SK-N-SH (cell line): ENCODE results near the gene DEPDC5. TPM values are rescaled to one million over a fixed set of nuclear protein-coding genes. Genes with fewer than 3 reads are reported as not detected.

ENCODE experiments used
- CTCF ChIA-PET: fragments of 300-600, 350-600 bp; formaldehyde crosslinking; extraction: SDS; loops from one replicate; lab custom pipeline; 2021; lab: Yijun Ruan, JAX
- POLR2A ChIA-PET: fragments of 350-600 bp; sonication (Branson Sonifier 250); formaldehyde crosslinking; extraction: SDS; loops from one replicate; lab custom pipeline; 2020; ENCODE audit warnings: antibody characterized with exemption, inconsistent platforms; lab: Yijun Ruan, JAX
- DNase-seq: peaks from one replicate; pipeline ENCODE4 v3.0.0; 2012
- H2AFZ ChIP-seq: fragments of 200-600 bp; sonication (generic); 2 replicates; pipeline ENCODE4 v1.8.1; 2016; ENCODE audit warnings: antibody characterized with exemption, mild to moderate bottlenecking, low read depth
- H3F3A ChIP-seq: fragments of 200-600 bp; sonication (generic); replicated peaks from 2 replicates; pipeline ENCODE3; 2016; ENCODE audit warnings: antibody characterized with exemption, mild to moderate bottlenecking; ENCODE audit not compliant: insufficient read depth
- H3K27ac ChIP-seq, 2 experiments: fragments of 200-500 bp in 1 of 2; fragments of 200-600 bp in 1 of 2; sonication (Bioruptor generic) in 1 of 2; sonication (generic), shearing (Covaris generic) in 1 of 2; 2 replicates each; pipeline versions ENCODE4 v1.5.1 to v1.6.1; 2014 to 2016; ENCODE audit warnings: low read depth in 2 of 2, inconsistent platforms in 1 of 2, low read length in 1 of 2, mild to moderate bottlenecking in 1 of 2, mixed read lengths in 1 of 2
- H3K27me3 ChIP-seq: fragments of 200-600 bp; sonication (generic), shearing (Covaris generic); 2 replicates; pipeline ENCODE4 v1.6.1; 2016; ENCODE audit warnings: mixed run types; ENCODE audit not compliant: insufficient read depth
- H3K36me3 ChIP-seq, 2 experiments: fragments of 200-500 bp in 1 of 2; fragments of 200-600 bp in 1 of 2; sonication (Bioruptor generic) in 1 of 2; sonication (generic) in 1 of 2; replicated peaks in 1 of 2; 2 replicates each; pipeline versions ENCODE3 to v1.5.1; 2014 to 2016; ENCODE audit warnings: low read length in 1 of 2, mild to moderate bottlenecking in 1 of 2; ENCODE audit not compliant: insufficient read depth in 2 of 2, control insufficient read depth in 1 of 2
- H3K4me1 ChIP-seq, 2 experiments: fragments of 200-500 bp in 1 of 2; fragments of 200-600 bp in 1 of 2; sonication (Bioruptor generic) in 1 of 2; sonication (generic), shearing (Covaris generic) in 1 of 2; 2 replicates each; pipeline versions ENCODE4 v1.5.1 to v1.6.1; 2014 to 2016; ENCODE audit warnings: low read depth in 1 of 2, low read length in 1 of 2, mixed run types in 1 of 2; ENCODE audit not compliant: insufficient read depth in 2 of 2, control insufficient read depth in 1 of 2
- H3K4me2 ChIP-seq: fragments of 200-600 bp; sonication (generic), shearing (Covaris generic); 2 replicates; pipeline ENCODE4 v1.6.1; 2017; ENCODE audit warnings: mixed run types
- H3K4me3 ChIP-seq, 2 experiments: fragments of 200-500 bp in 1 of 2; fragments of 200-600 bp in 1 of 2; sonication (Bioruptor generic) in 1 of 2; sonication (generic), shearing (Covaris generic) in 1 of 2; 2 replicates each; pipeline versions ENCODE4 v1.5.1 to v1.8.1; 2014 to 2016; ENCODE audit warnings: low read depth in 2 of 2, inconsistent platforms in 1 of 2, low read length in 1 of 2, mild to moderate bottlenecking in 1 of 2, mixed read lengths in 1 of 2, moderate library complexity in 1 of 2
- H3K79me2 ChIP-seq: fragments of 200-600 bp; sonication (generic); 2 replicates; pipeline ENCODE4 v1.8.1; 2017; ENCODE audit warnings: mild to moderate bottlenecking; ENCODE audit not compliant: insufficient read depth
- H3K9ac ChIP-seq: fragments of 200-600 bp; sonication (generic); 2 replicates; pipeline ENCODE4 v1.6.1; 2017; ENCODE audit warnings: mixed run types
- H3K9me2 ChIP-seq: fragments of 200-600 bp; sonication (generic); 2 replicates; pipeline ENCODE4 v1.6.1; 2017; ENCODE audit warnings: mixed run types
- H3K9me3 ChIP-seq: fragments of 200-600 bp; sonication (generic); 2 replicates; pipeline ENCODE4 v1.6.1; 2017; ENCODE audit warnings: mixed run types, mild to moderate bottlenecking, moderate library complexity
- H4K20me1 ChIP-seq: fragments of 200-600 bp; sonication (generic); 2 replicates; pipeline ENCODE4 v1.6.1; 2017; ENCODE audit warnings: mild to moderate bottlenecking, mixed run types; ENCODE audit not compliant: insufficient read depth
- EP300 ChIP-seq, 2 experiments: IDR thresholded peaks; 2 replicates each; pipeline versions ENCODE4 v1.4.0 to v1.6.1; 2012; ENCODE audit warnings: borderline replicate concordance in 1 of 2, low read depth in 1 of 2, low read length in 1 of 2
- FOSL2 ChIP-seq: IDR thresholded peaks from 2 replicates; pipeline ENCODE4 v1.4.0; 2012; ENCODE audit warnings: low read depth, mild to moderate bottlenecking, moderate library complexity, borderline replicate concordance
- IRF3 ChIP-seq: fragments of 150-350 bp; IDR thresholded peaks from 2 replicates; pipeline ENCODE4 v1.6.1; 2016; ENCODE audit warnings: mild to moderate bottlenecking, low read depth, low read length
- JUND ChIP-seq: IDR thresholded peaks from 2 replicates; pipeline ENCODE4 v1.4.0; 2012
- MAX ChIP-seq: IDR thresholded peaks from 2 replicates; pipeline ENCODE4 v1.4.0; 2012; ENCODE audit warnings: low read depth
- PBX3 ChIP-seq: IDR thresholded peaks from 2 replicates; pipeline ENCODE4; 2012
- RCOR1 ChIP-seq: fragments of 150-350 bp; IDR thresholded peaks from 2 replicates; pipeline ENCODE4 v1.6.1; 2017; ENCODE audit warnings: antibody characterized with exemption, low read length
- RXRA ChIP-seq: IDR thresholded peaks from 2 replicates; pipeline ENCODE4 v1.4.0; 2012; ENCODE audit warnings: low read depth, mild to moderate bottlenecking, borderline replicate concordance
- USF1 ChIP-seq: IDR thresholded peaks from 2 replicates; pipeline ENCODE4 v1.4.0; 2012; ENCODE audit warnings: low read depth, borderline replicate concordance
- USF2 ChIP-seq: fragments of 150-350 bp; IDR thresholded peaks from 2 replicates; pipeline ENCODE4 v1.6.1; 2017; ENCODE audit warnings: antibody characterized with exemption, low read length, low read depth, borderline replicate concordance
- ZBTB33 ChIP-seq: IDR thresholded peaks from 2 replicates; pipeline ENCODE4 v1.4.0; 2012; ENCODE audit warnings: low read depth, borderline replicate concordance
- WGBS: methylation state at CpG from one replicate; pipeline ENCODE4 v1.1.6; 2017; ENCODE audit warnings: low lambda C conversion rate; 5-methylcytosine and 5-hydroxymethylcytosine counted together
- polyA plus RNA-seq, 3 experiments: library from polyadenylated mRNA; depleted of rRNA; stranded (reverse); fragments of >200 nt; gene quantifications; 2 replicates each; pipeline ENCODE4 v1.2.3, GENCODE V29; 2012
- TF ChIP-seq, protein P1 (sequence below): IDR thresholded peaks from 2 replicates; pipeline ENCODE4 v1.6.1; 2012; ENCODE audit warnings: mild to moderate bottlenecking, low read depth, low read length, moderate library complexity

Gene DEPDC5
- polyA plus RNA-seq, 1 of the 3 experiments (the other 2 are of a cell fraction): 7.8 TPM

- WGBS: 87% methylated on average over 3 of the region's 3 CpGs
- CTCF ChIA-PET: interaction anchor here (1.8 kb wide), 1 partner anchor 103 kb away, joined by 7 read pairs; no protein-coding TSS in a partner anchor
These were observed 113.8 kb downstream of the DEPDC5 start for GRCh38 chr22:31867386-31868153.

DNA sequence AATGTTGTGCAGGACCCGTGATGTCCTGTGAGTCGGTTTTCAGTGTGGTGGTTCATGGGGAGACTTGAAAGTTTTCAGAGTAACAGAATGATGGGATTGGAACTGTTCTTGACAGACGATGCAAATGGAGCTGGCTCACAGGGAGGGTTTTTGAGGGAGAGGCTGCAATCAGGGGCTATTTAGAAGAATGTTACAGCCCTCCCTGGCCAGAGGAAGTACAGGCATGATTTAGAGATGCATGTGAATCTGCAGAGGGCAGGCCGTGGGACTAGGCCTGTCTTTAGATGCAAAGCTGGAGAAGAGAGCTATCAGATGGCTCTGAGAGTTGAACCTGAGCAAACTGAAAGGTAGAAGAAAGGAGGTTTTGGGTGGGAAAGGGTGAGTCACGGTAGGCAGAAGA, 115.9 kb downstream of the DEPDC5 start:
- 94% methylated on average over 5 of the region's 5 CpGs for WGBS
- Histone ChIP-seq H3K36me3 (peaks cover 13 to 20% of the 10 kb centered on the region in 2 experiments), H3K27me3 (no peaks in the 10 kb centered on the region), H3K4me3 (no peak overlapping the region), H3K9me2 (no peaks in the 10 kb centered on the region), H3K79me2 (no peaks in the 10 kb centered on the region), H2AFZ (no peak overlapping the region), H4K20me1 (no peaks in the 10 kb centered on the region), H3K9me3 (no peaks in the 10 kb centered on the region), H3F3A (no peaks in the 10 kb centered on the region), H3K4me1 (no peaks in the 10 kb centered on the region), H3K4me2 (no peak overlapping the region), H3K27ac (no peak overlapping the region), H3K9ac (no peak overlapping the region)
- POLR2A ChIA-PET: no interaction called here
- CTCF ChIA-PET: interaction anchor here (0.9 to 1.4 kb wide), 2 partner anchors 77 to 101 kb away, joined by 3 to 5 read pairs; no protein-coding TSS in a partner anchor
- no peak for DNase-seq
- no peak for TF ChIP-seq USF2
- no peak for TF ChIP-seq EP300 (IDR thresholded peaks at IDR 0.05; ENCODE audit: borderline replicate concordance in 1 of 2, low read depth in 1 of 2, low read length in 1 of 2)
- TF ChIP-seq ZBTB33: no peak
- no peak for TF ChIP-seq JUND
- no peak for TF ChIP-seq MAX
- TF ChIP-seq USF1: no peak
- TF ChIP-seq IRF3: no peak

More at GRCh38 chr22:31867386-31868153, 113.8 kb downstream of the DEPDC5 start:
- H3K4me3 ChIP-seq: no peak overlapping the region
- H2AFZ ChIP-seq: no peak overlapping the region
- no peak overlapping the region for H3K27ac ChIP-seq
- POLR2A ChIA-PET: interaction anchor here (0.8 kb wide), 1 partner anchor 8 kb away, joined by 3 read pairs; no protein-coding TSS in a partner anchor
- H3K4me2 ChIP-seq: no peak overlapping the region
- no peak overlapping the region for H3K9ac ChIP-seq
- no peak for DNase-seq
- no peaks in the 10 kb centered on the region for H3K27me3 ChIP-seq
- H3K9me3 ChIP-seq: no peaks in the 10 kb centered on the region
- H3K4me1 ChIP-seq: no peaks in the 10 kb centered on the region
- peaks cover 5 to 18% of the 10 kb centered on the region in 2 experiments for H3K36me3 ChIP-seq
- H3K9me2 ChIP-seq: no peaks in the 10 kb centered on the region
- H3K79me2 ChIP-seq: no peaks in the 10 kb centered on the region
- TF ChIP-seq FOSL2: no peak
- TF ChIP-seq, protein P1, sequence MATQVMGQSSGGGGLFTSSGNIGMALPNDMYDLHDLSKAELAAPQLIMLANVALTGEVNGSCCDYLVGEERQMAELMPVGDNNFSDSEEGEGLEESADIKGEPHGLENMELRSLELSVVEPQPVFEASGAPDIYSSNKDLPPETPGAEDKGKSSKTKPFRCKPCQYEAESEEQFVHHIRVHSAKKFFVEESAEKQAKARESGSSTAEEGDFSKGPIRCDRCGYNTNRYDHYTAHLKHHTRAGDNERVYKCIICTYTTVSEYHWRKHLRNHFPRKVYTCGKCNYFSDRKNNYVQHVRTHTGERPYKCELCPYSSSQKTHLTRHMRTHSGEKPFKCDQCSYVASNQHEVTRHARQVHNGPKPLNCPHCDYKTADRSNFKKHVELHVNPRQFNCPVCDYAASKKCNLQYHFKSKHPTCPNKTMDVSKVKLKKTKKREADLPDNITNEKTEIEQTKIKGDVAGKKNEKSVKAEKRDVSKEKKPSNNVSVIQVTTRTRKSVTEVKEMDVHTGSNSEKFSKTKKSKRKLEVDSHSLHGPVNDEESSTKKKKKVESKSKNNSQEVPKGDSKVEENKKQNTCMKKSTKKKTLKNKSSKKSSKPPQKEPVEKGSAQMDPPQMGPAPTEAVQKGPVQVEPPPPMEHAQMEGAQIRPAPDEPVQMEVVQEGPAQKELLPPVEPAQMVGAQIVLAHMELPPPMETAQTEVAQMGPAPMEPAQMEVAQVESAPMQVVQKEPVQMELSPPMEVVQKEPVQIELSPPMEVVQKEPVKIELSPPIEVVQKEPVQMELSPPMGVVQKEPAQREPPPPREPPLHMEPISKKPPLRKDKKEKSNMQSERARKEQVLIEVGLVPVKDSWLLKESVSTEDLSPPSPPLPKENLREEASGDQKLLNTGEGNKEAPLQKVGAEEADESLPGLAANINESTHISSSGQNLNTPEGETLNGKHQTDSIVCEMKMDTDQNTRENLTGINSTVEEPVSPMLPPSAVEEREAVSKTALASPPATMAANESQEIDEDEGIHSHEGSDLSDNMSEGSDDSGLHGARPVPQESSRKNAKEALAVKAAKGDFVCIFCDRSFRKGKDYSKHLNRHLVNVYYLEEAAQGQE: no peak
- no peak for TF ChIP-seq PBX3
- TF ChIP-seq RCOR1: no peak
- TF ChIP-seq RXRA: no peak
- no peak for TF ChIP-seq JUND
- no peaks in the 10 kb centered on the region for H4K20me1 ChIP-seq
- no peaks in the 10 kb centered on the region for H3F3A ChIP-seq
